ENCODE data around the gene INVS.

- TF ChIP-seq, protein P1, sequence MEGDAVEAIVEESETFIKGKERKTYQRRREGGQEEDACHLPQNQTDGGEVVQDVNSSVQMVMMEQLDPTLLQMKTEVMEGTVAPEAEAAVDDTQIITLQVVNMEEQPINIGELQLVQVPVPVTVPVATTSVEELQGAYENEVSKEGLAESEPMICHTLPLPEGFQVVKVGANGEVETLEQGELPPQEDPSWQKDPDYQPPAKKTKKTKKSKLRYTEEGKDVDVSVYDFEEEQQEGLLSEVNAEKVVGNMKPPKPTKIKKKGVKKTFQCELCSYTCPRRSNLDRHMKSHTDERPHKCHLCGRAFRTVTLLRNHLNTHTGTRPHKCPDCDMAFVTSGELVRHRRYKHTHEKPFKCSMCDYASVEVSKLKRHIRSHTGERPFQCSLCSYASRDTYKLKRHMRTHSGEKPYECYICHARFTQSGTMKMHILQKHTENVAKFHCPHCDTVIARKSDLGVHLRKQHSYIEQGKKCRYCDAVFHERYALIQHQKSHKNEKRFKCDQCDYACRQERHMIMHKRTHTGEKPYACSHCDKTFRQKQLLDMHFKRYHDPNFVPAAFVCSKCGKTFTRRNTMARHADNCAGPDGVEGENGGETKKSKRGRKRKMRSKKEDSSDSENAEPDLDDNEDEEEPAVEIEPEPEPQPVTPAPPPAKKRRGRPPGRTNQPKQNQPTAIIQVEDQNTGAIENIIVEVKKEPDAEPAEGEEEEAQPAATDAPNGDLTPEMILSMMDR (IDR thresholded peaks at IDR 0.05) = no peak
- no peak for TF ChIP-seq POLR2AphosphoS5 (IDR thresholded peaks at IDR 0.05)
These were observed 1.2 kb downstream of the INVS start for GRCh38 chr9:100100146-100100667.

Data from prostate gland (tissue), 2 donors.